ENCODE measurements around the gene ANO6.
"Not testable (repeated sequence)": the region's sequence is repeated elsewhere in the genome, so short reads cannot be mapped to it uniquely, and the experiment has no call there.

Gene ANO6

GRCh38 chr12:45309836-45310626 lies 94.1 kb downstream of the ANO6 start:
- peak; percentile 11 for DNase-seq (ENCODE audit: low spot score)

DNA sequence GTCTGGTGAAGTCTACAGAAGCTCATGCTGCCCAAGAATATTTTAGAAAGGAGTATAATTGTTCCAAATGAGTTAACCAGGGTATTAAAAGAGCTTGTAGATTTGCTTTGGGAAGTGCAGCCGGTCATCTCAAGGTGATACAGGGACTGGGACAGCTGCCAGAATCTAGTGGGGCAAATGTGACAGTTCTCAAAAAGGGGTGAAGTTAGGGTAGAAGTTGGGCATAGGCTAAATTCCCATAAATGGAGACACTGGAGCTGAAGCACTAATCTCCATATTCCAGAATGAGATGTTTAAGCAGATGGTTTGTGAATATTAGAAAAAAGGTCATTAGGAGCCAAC lies 94.7 kb downstream of the ANO6 start:
- DNase-seq (ENCODE audit: low spot score) = no peak

DNA sequence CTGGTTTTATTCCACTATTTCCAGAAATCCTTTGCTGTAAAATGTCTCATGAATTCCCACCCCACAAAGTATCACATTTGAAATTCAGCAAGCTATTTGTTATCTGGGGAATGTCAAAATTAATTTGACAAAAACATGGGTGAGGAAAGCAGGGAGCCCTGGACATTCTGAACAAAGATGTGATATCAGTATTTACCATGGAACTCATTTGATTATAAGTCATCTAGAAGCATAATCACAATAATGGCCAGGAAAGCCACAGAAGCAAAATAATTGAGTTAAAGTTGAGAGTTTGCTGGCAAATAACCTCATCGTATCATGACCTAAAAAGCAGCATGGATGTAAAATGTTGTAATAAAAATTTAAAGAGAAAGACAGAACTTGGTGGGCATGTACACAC lies 96.1 kb downstream of the ANO6 start:
- DNase-seq (ENCODE audit: low spot score) = no peak

DNA sequence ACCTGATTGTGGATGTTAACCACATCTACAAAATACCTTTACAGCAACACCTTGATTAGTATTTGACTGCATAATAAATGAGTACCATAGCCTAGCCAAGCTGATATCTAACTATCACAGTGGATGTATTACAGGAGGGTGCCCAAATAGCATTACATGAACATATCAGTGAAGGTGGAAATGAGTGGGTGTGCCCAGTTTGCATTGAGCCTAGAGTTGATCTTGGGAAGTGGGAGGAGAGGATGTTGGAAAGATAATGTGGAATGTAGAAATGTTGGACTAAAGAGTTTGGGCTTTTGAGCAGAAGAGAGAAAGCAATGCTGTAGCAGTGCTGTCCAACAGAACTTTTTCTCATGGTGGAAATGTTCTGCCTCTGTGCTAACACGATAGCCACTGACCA lies 98.9 kb downstream of the ANO6 start:
- no peak for DNase-seq (ENCODE audit: low spot score)

DNA sequence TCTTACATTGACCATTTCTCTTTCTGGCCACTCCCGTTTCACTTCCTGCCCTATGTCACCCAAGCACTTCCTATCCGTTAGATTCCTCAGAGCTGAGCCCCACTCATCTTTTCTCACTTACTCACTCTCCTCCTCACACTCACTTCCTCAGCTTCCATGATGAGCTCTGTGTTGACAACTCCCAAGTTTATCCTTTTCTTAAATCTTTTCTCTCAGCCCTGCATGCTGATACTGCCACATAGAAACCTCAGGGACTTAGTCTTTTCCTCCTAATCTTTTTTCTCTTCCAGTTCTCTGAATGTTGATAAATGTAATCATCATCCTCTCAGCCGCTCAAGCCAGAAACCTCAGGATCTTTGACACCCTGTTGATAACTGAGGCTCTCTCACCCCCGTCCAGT lies 99.6 kb downstream of the ANO6 start:
- no peak for DNase-seq (ENCODE audit: low spot score)

DNA sequence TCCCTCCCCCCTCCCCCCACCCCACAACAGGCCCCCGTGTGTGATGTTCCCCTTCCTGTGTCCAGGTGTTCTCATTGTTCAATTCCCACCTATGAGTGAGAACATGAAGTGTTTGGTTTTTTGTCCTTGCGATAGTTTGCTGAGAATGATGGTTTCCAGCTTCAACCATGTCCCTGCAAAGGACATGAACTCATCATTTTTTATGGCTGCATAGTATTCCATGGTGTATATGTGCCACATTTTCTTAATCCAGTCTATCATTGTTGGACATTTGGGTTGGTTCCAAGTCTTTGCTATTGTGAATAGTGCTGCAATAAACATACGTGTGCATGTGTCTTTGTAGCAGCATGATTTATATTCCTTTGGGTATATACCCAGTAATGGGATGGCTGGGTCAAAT lies 101.4 kb downstream of the ANO6 start:
- DNase-seq (ENCODE audit: low spot score) = not testable (repeated sequence)

GRCh38 chr12:45322810-45323209 lies 106.9 kb downstream of the ANO6 start:
- DNase-seq (ENCODE audit: low spot score) = no peak

DNA sequence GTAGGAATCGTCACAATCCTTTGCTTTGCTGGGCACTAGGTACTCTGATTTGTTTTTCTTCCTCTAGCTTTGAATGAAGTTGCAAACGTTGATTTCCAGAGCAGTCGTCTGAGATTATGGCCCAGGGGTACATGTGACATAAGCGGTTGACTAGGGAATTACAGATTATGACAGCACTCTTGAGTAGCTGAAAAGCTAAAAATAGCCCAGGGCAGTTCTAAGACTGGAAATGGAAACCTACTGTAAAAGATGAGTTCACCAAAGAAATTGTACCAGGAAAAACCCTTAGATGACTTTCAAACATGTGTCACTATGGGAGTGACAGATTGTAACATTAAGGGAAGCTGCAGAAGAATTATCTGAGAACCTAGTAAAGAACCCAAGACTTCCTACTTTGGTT lies 108.5 kb downstream of the ANO6 start:
- no peak for DNase-seq (ENCODE audit: low spot score)

- no peak for DNase-seq (ENCODE audit: low spot score)
Measured at GRCh38 chr12:45326358-45326975, 110.6 kb downstream of the ANO6 start.

GRCh38 chr12:45327823-45328383 lies 112.0 kb downstream of the ANO6 start:
- no peak for DNase-seq (ENCODE audit: low spot score)

DNA sequence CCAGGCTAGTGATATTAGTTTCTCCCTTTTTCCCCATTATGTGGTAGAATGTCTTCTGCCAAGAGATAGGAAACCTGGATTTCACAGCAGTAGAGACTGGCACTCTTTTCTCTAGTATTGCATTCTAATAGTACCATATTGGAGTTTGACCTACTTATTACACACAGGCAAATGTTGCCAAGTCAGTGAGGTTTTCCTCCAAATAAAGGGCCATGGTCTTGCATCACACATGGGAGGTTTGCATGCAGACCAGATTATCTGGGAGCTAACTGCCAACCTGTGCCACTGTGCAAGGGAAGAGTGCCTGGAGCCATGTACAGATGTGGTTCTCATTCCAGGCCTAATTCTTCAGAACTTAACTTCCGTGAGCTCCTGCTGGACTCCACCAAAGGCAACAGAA lies 113.3 kb downstream of the ANO6 start:
- DNase-seq (ENCODE audit: low spot score) = no peak

- DNase-seq (ENCODE audit: low spot score) = no peak
Measured at GRCh38 chr12:45329702-45330101, 113.8 kb downstream of the ANO6 start.

DNA sequence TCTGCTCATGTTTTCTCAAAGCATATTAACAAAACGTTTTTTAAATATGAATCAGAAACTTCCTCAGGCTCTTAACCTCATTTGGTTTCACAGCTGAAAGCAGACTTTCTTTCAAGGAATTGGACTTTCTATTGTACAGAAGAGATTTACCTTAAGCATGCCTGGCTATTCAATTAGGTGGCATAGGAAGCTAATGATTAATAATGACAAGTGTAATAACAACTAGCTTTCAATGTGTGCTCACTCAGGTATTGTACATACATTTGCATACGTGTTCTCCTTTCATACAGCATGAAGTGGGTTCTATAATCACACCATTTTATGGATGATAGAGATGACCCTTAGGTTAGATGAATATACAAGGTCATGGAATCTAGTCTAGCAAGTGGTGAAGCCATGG lies 115.7 kb downstream of the ANO6 start:
- no peak for DNase-seq (ENCODE audit: low spot score)

DNA sequence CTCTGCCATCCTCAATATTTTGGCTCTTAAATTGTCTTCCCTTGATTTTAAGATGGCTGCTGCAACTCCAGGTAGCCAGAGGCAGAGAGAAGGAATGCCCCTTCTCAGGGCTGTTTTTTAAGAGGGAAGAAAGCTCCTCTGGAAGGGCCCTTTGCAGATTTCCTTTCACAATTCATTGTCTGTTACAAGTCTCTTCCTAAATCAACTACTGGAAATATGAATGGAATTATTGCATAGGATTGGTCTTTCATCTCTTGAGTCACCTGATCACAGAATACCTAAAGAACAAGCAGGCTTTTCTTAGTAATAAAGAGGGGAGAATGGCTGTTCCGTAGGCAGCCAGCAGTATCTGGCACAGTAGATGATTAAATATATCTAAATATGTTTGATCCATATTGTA lies 118.5 kb downstream of the ANO6 start:
- DNase-seq (ENCODE audit: low spot score) = no peak

- DNase-seq (ENCODE audit: low spot score) = no peak
Measured at GRCh38 chr12:45336331-45336730, 120.4 kb downstream of the ANO6 start.

DNA sequence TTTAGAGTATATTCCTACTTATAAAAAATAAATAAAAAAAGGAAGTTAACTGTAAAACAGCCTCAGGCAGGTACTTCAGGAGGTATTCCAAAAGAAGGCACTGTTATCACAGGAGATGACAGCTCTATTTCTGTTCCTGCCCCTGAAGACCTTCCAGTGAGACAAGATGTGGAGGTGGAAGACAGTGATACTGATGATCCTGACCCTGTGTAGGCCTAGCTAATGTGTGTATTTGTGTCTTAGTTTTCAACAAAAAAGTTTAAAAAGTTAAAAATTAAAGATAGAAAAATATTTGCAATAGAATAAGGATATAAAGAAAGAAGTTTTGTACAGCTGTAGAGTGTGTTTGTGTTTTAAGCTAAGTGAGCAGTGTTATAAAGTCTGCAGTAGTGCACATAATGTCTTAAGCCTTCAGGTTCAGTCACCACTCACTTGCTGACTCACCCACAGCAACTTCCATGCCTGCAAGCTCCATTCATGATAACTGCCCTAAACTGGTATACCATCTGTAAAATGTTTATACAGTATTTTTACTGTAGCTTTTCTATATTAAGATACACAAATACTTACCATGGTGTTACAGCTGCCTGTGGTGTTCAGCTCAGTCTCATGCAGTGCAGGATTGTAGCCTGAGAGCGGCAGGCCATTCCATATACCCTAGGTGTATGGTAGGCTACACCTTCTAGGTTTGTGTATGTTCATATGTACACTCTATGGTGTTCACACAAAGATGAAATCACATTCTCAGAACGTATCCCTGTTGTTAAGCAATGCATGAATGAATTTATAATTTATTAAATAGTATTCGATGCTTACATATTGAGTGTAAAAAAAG lies 121.1 kb downstream of the ANO6 start:
- DNase-seq (ENCODE audit: low spot score) = no peak

- no peak for DNase-seq (ENCODE audit: low spot score)
Measured at GRCh38 chr12:45337835-45338234, 121.9 kb downstream of the ANO6 start.

- DNase-seq (ENCODE audit: low spot score) = no peak
Measured at GRCh38 chr12:45338272-45338671, 122.4 kb downstream of the ANO6 start.

DNA sequence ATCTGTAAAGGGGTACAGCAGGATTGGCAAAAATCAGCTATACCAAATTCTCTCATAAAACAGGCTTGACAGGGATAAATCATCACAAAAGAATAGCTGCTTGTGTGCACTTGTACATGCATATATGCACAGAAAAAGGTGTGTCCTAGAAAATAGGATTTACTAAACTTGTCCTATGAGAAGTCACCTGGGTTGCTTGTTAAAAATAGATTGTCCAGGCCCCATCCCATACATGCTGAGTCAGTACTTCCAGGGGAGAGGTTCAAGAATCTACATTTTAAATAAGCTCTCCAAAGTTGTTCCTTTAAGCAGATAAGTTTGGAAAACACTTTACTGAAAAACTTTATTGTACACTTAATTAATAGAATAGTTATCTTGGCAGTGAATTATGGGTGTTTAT lies 123.1 kb downstream of the ANO6 start:
- DNase-seq (ENCODE audit: low spot score) = no peak

- DNase-seq (ENCODE audit: low spot score) = no peak
Measured at GRCh38 chr12:45342171-45342570, 126.3 kb downstream of the ANO6 start.

GRCh38 chr12:45342848-45343247 lies 127.0 kb downstream of the ANO6 start:
- DNase-seq (ENCODE audit: low spot score) = no peak

GRCh38 chr12:45343269-45344051 lies 127.6 kb downstream of the ANO6 start:
- no peak for DNase-seq (ENCODE audit: low spot score)

Measured in globus pallidus (tissue), 1 donor.